ENCODE data around the gene GRID1. TPM values are rescaled to one million over a fixed set of nuclear protein-coding genes. Genes with fewer than 3 reads are reported as not detected.

GRID1 gene
- total RNA-seq, 1 donor from 2014 or later, result 1.1 TPM

GRCh38 chr10:85679710-85680109, 686.9 kb downstream of the GRID1 start:
- Mint-ChIP-seq H3K27ac (ENCODE audit: unreplicated experiment) (no peak overlapping the region), H3K4me3 (no peak overlapping the region), H3K27me3 (ENCODE audit: low read depth) (no peaks in the 10 kb centered on the region), H3K9me3 (no peaks in the 10 kb centered on the region), H3K36me3 (ENCODE audit: low read depth) (no peaks in the 10 kb centered on the region), H3K4me1 (peaks cover 9% of the 10 kb centered on the region)
- no peak for TF ChIP-seq CTCF (conservative IDR thresholded peaks at IDR 0.05)
- no peak for DNase-seq (ENCODE audit: low read depth, low spot score)

- no peak overlapping the region for H3K4me3 Mint-ChIP-seq
- TF ChIP-seq CTCF (conservative IDR thresholded peaks at IDR 0.05), result no peak
These were observed 687.5 kb downstream of the GRID1 start for GRCh38 chr10:85679061-85679460.

GRCh38 chr10:85674851-85675250, 691.7 kb downstream of the GRID1 start:
- Mint-ChIP-seq H3K9me3 (peaks cover 2% of the 10 kb centered on the region), H3K27ac (ENCODE audit: unreplicated experiment) (no peak overlapping the region), H3K4me3 (no peak overlapping the region), H3K36me3 (ENCODE audit: low read depth) (peaks cover 3% of the 10 kb centered on the region), H3K27me3 (ENCODE audit: low read depth) (no peaks in the 10 kb centered on the region), H3K4me1 (no peaks in the 10 kb centered on the region)
- no peak for DNase-seq (ENCODE audit: low read depth, low spot score)
- no peak for TF ChIP-seq CTCF (conservative IDR thresholded peaks at IDR 0.05)

More at GRCh38 chr10:85679061-85679460, 687.5 kb downstream of the GRID1 start:
- H3K27ac Mint-ChIP-seq (ENCODE audit: unreplicated experiment), result no peak overlapping the region
- no peak for DNase-seq (ENCODE audit: low read depth, low spot score)
- H3K9me3 Mint-ChIP-seq, result no peaks in the 10 kb centered on the region
- H3K4me1 Mint-ChIP-seq, result peaks cover 9% of the 10 kb centered on the region
- H3K36me3 Mint-ChIP-seq (ENCODE audit: low read depth), result peaks cover 2% of the 10 kb centered on the region
- no peaks in the 10 kb centered on the region for H3K27me3 Mint-ChIP-seq (ENCODE audit: low read depth)

DNA sequence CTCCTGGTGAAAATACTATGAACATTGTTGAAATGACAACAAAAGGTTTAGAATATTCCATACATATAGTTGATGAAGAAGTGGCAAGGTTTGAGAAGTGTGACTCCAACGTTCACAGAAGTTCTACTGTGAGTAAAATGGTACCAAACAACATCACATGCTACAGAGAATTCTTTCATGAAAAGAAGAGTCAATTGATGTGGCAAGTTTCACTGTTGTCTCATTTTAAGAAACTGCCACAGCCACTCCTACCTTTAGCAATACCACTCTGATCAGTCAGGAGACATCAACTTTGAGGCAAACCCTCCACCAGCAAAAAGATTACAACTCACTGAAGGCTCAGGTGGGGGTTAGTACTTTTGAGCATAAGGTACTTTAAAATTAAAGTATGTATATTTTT, 693.3 kb downstream of the GRID1 start:
- H3K9me3 Mint-ChIP-seq, result peaks cover 2% of the 10 kb centered on the region
- H3K27me3 Mint-ChIP-seq (ENCODE audit: low read depth), result no peaks in the 10 kb centered on the region
- no peak for TF ChIP-seq CTCF (conservative IDR thresholded peaks at IDR 0.05)
- no peaks in the 10 kb centered on the region for H3K4me1 Mint-ChIP-seq
- H3K27ac Mint-ChIP-seq (ENCODE audit: unreplicated experiment), result no peak overlapping the region
- peaks cover 3% of the 10 kb centered on the region for H3K36me3 Mint-ChIP-seq (ENCODE audit: low read depth)
- H3K4me3 Mint-ChIP-seq, result no peak overlapping the region
- DNase-seq (ENCODE audit: low read depth, low spot score), result no peak

DNA sequence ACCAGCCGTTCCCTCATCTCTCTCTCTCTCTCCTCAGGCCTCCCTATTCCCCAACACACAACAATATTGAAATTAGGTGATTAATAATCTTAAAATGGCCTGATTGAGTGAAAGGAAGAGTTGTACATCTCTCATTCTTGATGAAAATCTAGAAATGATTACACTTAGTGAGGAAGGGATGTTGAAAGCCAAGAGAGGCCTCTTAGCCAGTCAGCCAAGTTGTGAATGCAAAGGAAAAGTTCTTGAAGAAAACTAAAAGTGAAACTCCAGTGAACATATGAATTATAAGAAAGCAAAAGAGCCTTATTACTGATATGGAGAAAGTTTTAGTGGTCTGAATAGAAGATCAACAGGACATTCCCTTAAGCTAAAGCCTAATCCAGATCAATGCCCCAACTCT, 695.1 kb downstream of the GRID1 start:
- Mint-ChIP-seq H3K27ac (ENCODE audit: unreplicated experiment) (no peak overlapping the region), H3K9me3 (peaks cover 2% of the 10 kb centered on the region), H3K4me1 (no peaks in the 10 kb centered on the region), H3K36me3 (ENCODE audit: low read depth) (peaks cover 3% of the 10 kb centered on the region), H3K27me3 (ENCODE audit: low read depth) (no peaks in the 10 kb centered on the region), H3K4me3 (no peak overlapping the region)
- no peak for TF ChIP-seq CTCF (conservative IDR thresholded peaks at IDR 0.05)
- DNase-seq (ENCODE audit: low read depth, low spot score), result no peak

GRCh38 chr10:85668522-85668921, 698.1 kb downstream of the GRID1 start:
- H3K27ac Mint-ChIP-seq (ENCODE audit: unreplicated experiment), result no peak overlapping the region
- DNase-seq (ENCODE audit: low read depth, low spot score), result no peak
- H3K4me3 Mint-ChIP-seq, result no peak overlapping the region
- H3K36me3 Mint-ChIP-seq (ENCODE audit: low read depth), result no peaks in the 10 kb centered on the region
- H3K9me3 Mint-ChIP-seq, result peaks cover 2% of the 10 kb centered on the region
- H3K4me1 Mint-ChIP-seq, result no peaks in the 10 kb centered on the region
- no peaks in the 10 kb centered on the region for H3K27me3 Mint-ChIP-seq (ENCODE audit: low read depth)
- no peak for TF ChIP-seq CTCF (conservative IDR thresholded peaks at IDR 0.05)

Measured in neural crest cell (in vitro differentiated cells).